A549 (cell line): ENCODE measurements around the gene TRAFD1.

Experiments used
- BHLHE40 ChIP-seq: IDR thresholded peaks from 2 replicates; pipeline ENCODE4 v1.6.1; 2012; ENCODE audit warnings: low read depth, low read length, inconsistent platforms
- CEBPB ChIP-seq, 2 experiments: fragments of >200 bp in 1 of 2; sonication (Bioruptor Twin) in 1 of 2; formaldehyde crosslinking in 1 of 2; IDR thresholded peaks; 2 replicates each; pipeline ENCODE4 v1.6.1; 2012 to 2016
- CHD4 ChIP-seq: fragments of 200-600 bp; sonication (generic); IDR thresholded peaks from 2 replicates; pipeline ENCODE4 v1.6.1; 2016; ENCODE audit warnings: antibody characterized with exemption, mild to moderate bottlenecking, borderline replicate concordance
- FOSL2 ChIP-seq, 2 experiments: fragments of 450-650 bp in 1 of 2; fragments of >200 bp in 1 of 2; sonication (Bioruptor Twin) in 1 of 2; formaldehyde crosslinking; IDR thresholded peaks; 2 replicates each; pipeline versions ENCODE4 v1.5.0 to v1.6.1; 2016 to 2020; ENCODE audit warnings: mild to moderate bottlenecking in 1 of 2, moderate library complexity in 1 of 2
- JUN ChIP-seq, 2 experiments: fragments of >200 bp; sonication (Bioruptor Twin); formaldehyde crosslinking; IDR thresholded peaks; 2 replicates in 1 of 2; 3 replicates in 1 of 2; pipeline ENCODE4 v1.6.1; 2016 to 2017
- NFE2L2 ChIP-seq: fragments of 150-350 bp; conservative IDR thresholded peaks from 2 replicates; pipeline ENCODE4 v1.6.1; 2014; ENCODE audit warnings: low read length
- NR3C1 ChIP-seq: fragments of >200 bp; sonication (Bioruptor Twin); formaldehyde crosslinking; IDR thresholded peaks from 3 replicates; pipeline ENCODE4 v1.6.1; 2017
- RFX5 ChIP-seq: fragments of 450-650 bp; IDR thresholded peaks from 2 replicates; pipeline ENCODE4 v1.7.1; 2014; ENCODE audit warnings: antibody characterized with exemption, mild to moderate bottlenecking, moderate library complexity
- ZC3H11A ChIP-seq: fragments of 450-650 bp; IDR thresholded peaks from 2 replicates; pipeline ENCODE4 v1.6.1; 2014; ENCODE audit warnings: antibody characterized with exemption, mild to moderate bottlenecking
- ZFP36 ChIP-seq: fragments of 450-650 bp; IDR thresholded peaks from 2 replicates; pipeline ENCODE4 v1.6.1; 2014; ENCODE audit warnings: borderline replicate concordance; ENCODE audit not compliant: partially characterized antibody
- TF ChIP-seq, protein P1 (sequence below): fragments of >200 bp; sonication (Bioruptor Twin); formaldehyde crosslinking; IDR thresholded peaks from 3 replicates; pipeline ENCODE4 v1.5.1; 2016
- TF ChIP-seq, protein P2 (sequence below): fragments of >200 bp; sonication (Bioruptor Twin); formaldehyde crosslinking; IDR thresholded peaks from 2 replicates; pipeline ENCODE4 v1.6.1; 2016

DNA sequence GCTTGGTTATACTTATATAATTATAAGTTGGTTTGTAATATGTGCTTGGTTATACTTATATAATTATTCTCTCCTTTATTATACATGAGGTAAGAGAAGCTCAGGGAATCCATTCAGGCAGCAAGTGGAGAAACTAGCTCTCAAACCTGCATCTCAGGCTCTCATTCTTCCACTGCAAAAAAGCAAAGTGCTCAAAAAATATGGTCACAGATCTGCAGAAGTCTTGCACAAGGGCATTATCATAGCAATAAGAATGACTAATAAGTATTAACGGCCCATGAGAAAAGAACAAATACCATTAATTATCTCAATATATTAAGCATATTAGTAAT lies 476 bp upstream of the TRAFD1 start:
- TF ChIP-seq, protein P1, sequence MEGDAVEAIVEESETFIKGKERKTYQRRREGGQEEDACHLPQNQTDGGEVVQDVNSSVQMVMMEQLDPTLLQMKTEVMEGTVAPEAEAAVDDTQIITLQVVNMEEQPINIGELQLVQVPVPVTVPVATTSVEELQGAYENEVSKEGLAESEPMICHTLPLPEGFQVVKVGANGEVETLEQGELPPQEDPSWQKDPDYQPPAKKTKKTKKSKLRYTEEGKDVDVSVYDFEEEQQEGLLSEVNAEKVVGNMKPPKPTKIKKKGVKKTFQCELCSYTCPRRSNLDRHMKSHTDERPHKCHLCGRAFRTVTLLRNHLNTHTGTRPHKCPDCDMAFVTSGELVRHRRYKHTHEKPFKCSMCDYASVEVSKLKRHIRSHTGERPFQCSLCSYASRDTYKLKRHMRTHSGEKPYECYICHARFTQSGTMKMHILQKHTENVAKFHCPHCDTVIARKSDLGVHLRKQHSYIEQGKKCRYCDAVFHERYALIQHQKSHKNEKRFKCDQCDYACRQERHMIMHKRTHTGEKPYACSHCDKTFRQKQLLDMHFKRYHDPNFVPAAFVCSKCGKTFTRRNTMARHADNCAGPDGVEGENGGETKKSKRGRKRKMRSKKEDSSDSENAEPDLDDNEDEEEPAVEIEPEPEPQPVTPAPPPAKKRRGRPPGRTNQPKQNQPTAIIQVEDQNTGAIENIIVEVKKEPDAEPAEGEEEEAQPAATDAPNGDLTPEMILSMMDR = no peak
- TF ChIP-seq RFX5 (no peak), ZC3H11A (no peak), CHD4 (no peak), FOSL2 (IDR thresholded peaks at IDR 0.05) (no peak), FOSL2 (CRISPR knock-in tag; IDR thresholded peaks at IDR 0.05) (no peak), JUN (IDR thresholded peaks at IDR 0.05) (no peak), CEBPB (IDR thresholded peaks at IDR 0.05) (0 out of 4 replicates have a peak, but pooled peaks of 1 of the 2 experiments have one; percentile 20), NR3C1 (no peak), ZFP36 (no peak), BHLHE40 (no peak), NFE2L2 (no peak)
- TF ChIP-seq, protein P2, sequence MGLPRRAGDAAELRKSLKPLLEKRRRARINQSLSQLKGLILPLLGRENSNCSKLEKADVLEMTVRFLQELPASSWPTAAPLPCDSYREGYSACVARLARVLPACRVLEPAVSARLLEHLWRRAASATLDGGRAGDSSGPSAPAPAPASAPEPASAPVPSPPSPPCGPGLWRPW = no peak
